HEK293 (cell line): ENCODE data around the gene SPATA25.

ENCODE experiments used
- CTCF ChIP-seq: fragments of 450-650 bp; formaldehyde crosslinking; IDR thresholded peaks from 2 replicates; pipeline ENCODE4 v1.5.1; 2016; ENCODE audit warnings: missing biosample characterization, missing genetic modification characterization
- SP2 ChIP-seq: fragments of 450-650 bp; formaldehyde crosslinking; IDR thresholded peaks from 2 replicates; pipeline ENCODE4 v1.5.1; 2016; ENCODE audit warnings: missing biosample characterization, missing genetic modification characterization
- ZBTB1 ChIP-seq: fragments of 450-650 bp; formaldehyde crosslinking; IDR thresholded peaks from 2 replicates; pipeline ENCODE4 v1.5.1; 2016; ENCODE audit warnings: missing biosample characterization, missing genetic modification characterization
- ZNF501 ChIP-seq: fragments of 450-650 bp; formaldehyde crosslinking; IDR thresholded peaks from 2 replicates; pipeline ENCODE4 v1.5.1; 2016; ENCODE audit warnings: missing biosample characterization, missing genetic modification characterization
- ZNF600 ChIP-seq: fragments of 450-650 bp; formaldehyde crosslinking; IDR thresholded peaks from 2 replicates; pipeline ENCODE4 v1.5.1; 2016; ENCODE audit warnings: missing biosample characterization, missing genetic modification characterization
- ZSCAN5A ChIP-seq: fragments of 450-650 bp; formaldehyde crosslinking; IDR thresholded peaks from 2 replicates; pipeline ENCODE4 v1.5.1; 2016; ENCODE audit warnings: missing biosample characterization, missing genetic modification characterization

GRCh38 chr20:45836841-45837240 lies 50.6 kb downstream of the SPATA25 start:
- TF ChIP-seq ZNF501 (no peak), CTCF (tag by site-specific recombination) (no peak), ZSCAN5A (tag by site-specific recombination) (no peak), ZNF600 (tag by site-specific recombination) (no peak), ZBTB1 (tag by site-specific recombination) (no peak), SP2 (tag by site-specific recombination) (no peak)
